DND-41 (cell line): Measurements from ENCODE around the gene SPTLC1.

Experiments used
- ATAC-seq: fragments of 200-7000 bp; cut with Tn5 transposase; 3 replicates; pipeline ENCODE4 v1.9.1; 2021; ENCODE audit warnings: low read depth; ENCODE audit not compliant: insufficient read depth
- DNase-seq: peaks from one replicate; pipeline ENCODE4 v3.0.0-alpha.2; 2020
- H2AFZ ChIP-seq: 2 replicates; pipeline ENCODE4 v1.6.0; 2012; ENCODE audit warnings: low read depth, low read length
- H3K27ac ChIP-seq: 2 replicates; pipeline ENCODE4 v1.5.1; 2012; ENCODE audit warnings: low read length, inconsistent platforms
- H3K27me3 ChIP-seq: fragments of 200-600 bp; sonication (generic); 2 replicates; pipeline ENCODE4 v1.6.0; 2012; ENCODE audit warnings: low read length, mild to moderate bottlenecking, inconsistent platforms; ENCODE audit not compliant: insufficient read depth, poor library complexity
- H3K36me3 ChIP-seq: 2 replicates; pipeline ENCODE4 v1.5.1; 2012; ENCODE audit warnings: low read length, inconsistent platforms; ENCODE audit not compliant: insufficient read depth
- H3K4me1 ChIP-seq: 2 replicates; pipeline ENCODE4 v1.5.1; 2012; ENCODE audit warnings: mild to moderate bottlenecking, low read length; ENCODE audit not compliant: insufficient read depth
- H3K4me2 ChIP-seq: 2 replicates; pipeline ENCODE4 v1.6.0; 2012; ENCODE audit warnings: mild to moderate bottlenecking, moderate library complexity, low read length, inconsistent platforms; ENCODE audit not compliant: insufficient read depth
- H3K4me3 ChIP-seq, 2 experiments: fragments of 200-600 bp in 1 of 2; shearing (Covaris generic) in 1 of 2; 2 replicates each; pipeline ENCODE4 v1.5.1; 2012 to 2016; ENCODE audit warnings: inconsistent platforms in 2 of 2, low read length in 2 of 2, mild to moderate bottlenecking in 2 of 2, low read depth in 1 of 2, moderate library complexity in 1 of 2
- H3K79me2 ChIP-seq: 2 replicates; pipeline ENCODE4 v1.6.0; 2012; ENCODE audit warnings: low read length, inconsistent platforms; ENCODE audit not compliant: insufficient read depth
- H3K9ac ChIP-seq: 2 replicates; pipeline ENCODE4 v1.6.0; 2012; ENCODE audit warnings: low read depth, mild to moderate bottlenecking, inconsistent platforms, low read length, moderate library complexity
- H3K9me3 ChIP-seq: 2 replicates; pipeline ENCODE4 v1.5.1; 2012; ENCODE audit warnings: low read length, moderate library complexity, mild to moderate bottlenecking, inconsistent platforms; ENCODE audit not compliant: insufficient read depth, severe bottlenecking
- H4K20me1 ChIP-seq: 2 replicates; pipeline ENCODE4 v1.6.0; 2012; ENCODE audit warnings: low read length; ENCODE audit not compliant: insufficient read depth
- CTCF ChIP-seq: IDR thresholded peaks from 2 replicates; pipeline ENCODE4 v1.5.1; 2012; ENCODE audit warnings: borderline replicate concordance, low read length, moderate library complexity, mild to moderate bottlenecking; ENCODE audit not compliant: poor library complexity, severe bottlenecking; ENCODE audit errors: extremely low read depth
- EZH2 ChIP-seq: IDR thresholded peaks from 3 replicates; pipeline ENCODE4 v1.6.1; 2012; ENCODE audit warnings: borderline replicate concordance, low read depth, mild to moderate bottlenecking, moderate library complexity, low read length, inconsistent platforms; ENCODE audit not compliant: severe bottlenecking

SPTLC1 gene

GRCh38 chr9:91986248-91986647 is 129.0 kb downstream of the SPTLC1 start:
- H2AFZ ChIP-seq: no peak overlapping the region
- H3K4me2 ChIP-seq: no peak overlapping the region
- no peaks in the 10 kb centered on the region for H3K27me3 ChIP-seq

GRCh38 chr9:91985692-91986091 is 129.5 kb downstream of the SPTLC1 start:
- Histone ChIP-seq H3K27ac (no peak overlapping the region), H3K79me2 (no peaks in the 10 kb centered on the region), H3K4me2 (no peak overlapping the region), H3K4me1 (no peaks in the 10 kb centered on the region), H3K9ac (no peak overlapping the region), H3K27me3 (no peaks in the 10 kb centered on the region), H3K4me3 (no peak overlapping the region), H2AFZ (no peak overlapping the region), H4K20me1 (no peaks in the 10 kb centered on the region), H3K36me3 (no peaks in the 10 kb centered on the region), H3K9me3 (peaks cover 4% of the 10 kb centered on the region)
- TF ChIP-seq CTCF (no peak), EZH2 (no peak)
- DNase-seq (no peak), ATAC-seq (no peak)

More at GRCh38 chr9:91986248-91986647, 129.0 kb downstream of the SPTLC1 start:
- DNase-seq (no peak), ATAC-seq (no peak)
- H3K79me2 ChIP-seq: no peaks in the 10 kb centered on the region
- no peak overlapping the region for H3K27ac ChIP-seq
- no peaks in the 10 kb centered on the region for H3K36me3 ChIP-seq
- no peak overlapping the region for H3K4me3 ChIP-seq
- H3K9ac ChIP-seq: no peak overlapping the region
- no peaks in the 10 kb centered on the region for H3K4me1 ChIP-seq
- H4K20me1 ChIP-seq: no peaks in the 10 kb centered on the region
- TF ChIP-seq EZH2 (no peak), CTCF (no peak)
- H3K9me3 ChIP-seq: peaks cover 4% of the 10 kb centered on the region
